Gastrocnemius medialis (tissue), 4 donors: ENCODE data around the gene NAA40.

Experiments used
- CTCF ChIP-seq, 5 experiments: fragments of 450-650 bp in 3 of 5; fragments of 200-600 bp in 2 of 5; sonication (generic) in 2 of 5; IDR thresholded peaks in 4 of 5; conservative IDR thresholded peaks in 1 of 5; 1 replicate in 4 of 5; 2 replicates in 1 of 5; pipeline ENCODE4 v1.5.1; 2016 to 2019; ENCODE audit warnings: antibody characterized with exemption in 5 of 5, mild to moderate bottlenecking in 3 of 5, moderate library complexity in 3 of 5
- POLR2A ChIP-seq, 2 donors: fragments of 450-650 bp; IDR thresholded peaks; one replicate each; pipeline ENCODE4 v1.6.1; 2017; ENCODE audit warnings: antibody characterized with exemption in 2 of 2, mild to moderate bottlenecking in 2 of 2, moderate library complexity in 2 of 2

- no peak for TF ChIP-seq CTCF (IDR thresholded peaks at IDR 0.05 in 4 of 5, conservative IDR thresholded peaks at IDR 0.05 in 1 of 5)
- no peak for TF ChIP-seq POLR2A (IDR thresholded peaks at IDR 0.05)
Measured at GRCh38 chr11:63969461-63969860, 30.7 kb downstream of the NAA40 start.
